Smooth muscle cell (in vitro differentiated cells): ENCODE measurements around the gene NAAA. TPM values are rescaled to one million over a fixed set of nuclear protein-coding genes. Genes with fewer than 3 reads are reported as not detected.

Source experiments
- DNase-seq: peaks from one replicate; lab custom pipeline; 2025; ENCODE audit not compliant: unreplicated experiment; lab: John Stamatoyannopoulos, UW
- H2AFZ ChIP-seq: fragments of 200-600 bp; sonication (generic); 2 replicates; pipeline ENCODE4 v1.6.0; 2016; ENCODE audit warnings: antibody characterized with exemption, low read depth, mild to moderate bottlenecking
- H3F3A ChIP-seq: fragments of 200-600 bp; sonication (generic); 2 replicates; pipeline ENCODE4 v1.6.0; 2017; ENCODE audit warnings: antibody characterized with exemption, low read depth
- H3K27ac ChIP-seq: fragments of 200-600 bp; sonication (generic); 2 replicates; pipeline ENCODE4 v1.5.1; 2016; ENCODE audit warnings: low read depth, mild to moderate bottlenecking
- H3K27me3 ChIP-seq: fragments of 200-600 bp; sonication (generic); 2 replicates; pipeline ENCODE4 v1.6.1; 2016; ENCODE audit warnings: low read depth, mild to moderate bottlenecking
- H3K36me3 ChIP-seq: fragments of 200-600 bp; sonication (generic); 2 replicates; pipeline ENCODE4 v1.5.1; 2016; ENCODE audit warnings: low read depth
- H3K4me1 ChIP-seq: fragments of 200-600 bp; sonication (generic); 2 replicates; pipeline ENCODE4 v1.5.1; 2016; ENCODE audit warnings: low read depth
- H3K4me2 ChIP-seq: fragments of 200-600 bp; sonication (generic); 2 replicates; pipeline ENCODE4 v1.6.0; 2016; ENCODE audit warnings: mild to moderate bottlenecking
- H3K4me3 ChIP-seq: fragments of 200-600 bp; sonication (generic); 2 replicates; pipeline ENCODE4 v1.5.1; 2016; ENCODE audit warnings: mild to moderate bottlenecking
- H3K79me2 ChIP-seq: fragments of 200-600 bp; sonication (generic); 2 replicates; pipeline ENCODE4 v1.6.0; 2016; ENCODE audit warnings: low read depth, mild to moderate bottlenecking
- H3K9ac ChIP-seq: fragments of 200-600 bp; sonication (generic); 2 replicates; pipeline ENCODE4 v1.6.0; 2016; ENCODE audit warnings: low read depth
- H3K9me3 ChIP-seq: fragments of 200-600 bp; sonication (generic); replicated peaks from 2 replicates; pipeline ENCODE4 v1.5.1; 2016; ENCODE audit warnings: low read depth
- H4K20me1 ChIP-seq: fragments of 200-600 bp; sonication (generic); 2 replicates; pipeline ENCODE4 v1.6.0; 2016; ENCODE audit warnings: low read depth
- WGBS: methylation state at CpG from one replicate; pipeline ENCODE4 v1.1.7; 2016; ENCODE audit warnings: low lambda C conversion rate; 5-methylcytosine and 5-hydroxymethylcytosine counted together
- polyA plus RNA-seq: library from polyadenylated mRNA; unstranded; fragments of >200 nt; fragmentation: Nextera tagmentation; extraction: Ambion mirVana; gene quantifications from 2 replicates; pipeline ENCODE4 v1.2.1, GENCODE V29; 2016
- total RNA-seq: library from RNA; depleted of rRNA; stranded (reverse); fragments of >200 nt; gene quantifications from 2 replicates; pipeline ENCODE4 v1.2.3, GENCODE V29; 2014
- TF ChIP-seq, protein P1 (sequence below): fragments of 200-600 bp; sonication (generic); IDR thresholded peaks from 2 replicates; pipeline ENCODE4 v1.5.1; 2017; ENCODE audit warnings: borderline replicate concordance, mild to moderate bottlenecking, antibody characterized with exemption; ENCODE audit not compliant: insufficient read depth, poor library complexity, severe bottlenecking

NAAA gene
- total and polyA plus RNA-seq, 2 experiments from 2014 or later = 14.9 to 27.7 TPM

- H3K9ac ChIP-seq = no peak overlapping the region
- TF ChIP-seq, protein P1, sequence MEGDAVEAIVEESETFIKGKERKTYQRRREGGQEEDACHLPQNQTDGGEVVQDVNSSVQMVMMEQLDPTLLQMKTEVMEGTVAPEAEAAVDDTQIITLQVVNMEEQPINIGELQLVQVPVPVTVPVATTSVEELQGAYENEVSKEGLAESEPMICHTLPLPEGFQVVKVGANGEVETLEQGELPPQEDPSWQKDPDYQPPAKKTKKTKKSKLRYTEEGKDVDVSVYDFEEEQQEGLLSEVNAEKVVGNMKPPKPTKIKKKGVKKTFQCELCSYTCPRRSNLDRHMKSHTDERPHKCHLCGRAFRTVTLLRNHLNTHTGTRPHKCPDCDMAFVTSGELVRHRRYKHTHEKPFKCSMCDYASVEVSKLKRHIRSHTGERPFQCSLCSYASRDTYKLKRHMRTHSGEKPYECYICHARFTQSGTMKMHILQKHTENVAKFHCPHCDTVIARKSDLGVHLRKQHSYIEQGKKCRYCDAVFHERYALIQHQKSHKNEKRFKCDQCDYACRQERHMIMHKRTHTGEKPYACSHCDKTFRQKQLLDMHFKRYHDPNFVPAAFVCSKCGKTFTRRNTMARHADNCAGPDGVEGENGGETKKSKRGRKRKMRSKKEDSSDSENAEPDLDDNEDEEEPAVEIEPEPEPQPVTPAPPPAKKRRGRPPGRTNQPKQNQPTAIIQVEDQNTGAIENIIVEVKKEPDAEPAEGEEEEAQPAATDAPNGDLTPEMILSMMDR = no peak
- no peaks in the 10 kb centered on the region for H3K9me3 ChIP-seq
- H3K27ac ChIP-seq = no peak overlapping the region
- H3K79me2 ChIP-seq = no peaks in the 10 kb centered on the region
- no peaks in the 10 kb centered on the region for H3K27me3 ChIP-seq
- no peaks in the 10 kb centered on the region for H3K36me3 ChIP-seq
- no peaks in the 10 kb centered on the region for H4K20me1 ChIP-seq
- H2AFZ ChIP-seq = no peak overlapping the region
- DNase-seq = no peak
- no peaks in the 10 kb centered on the region for H3F3A ChIP-seq
- H3K4me2 ChIP-seq = no peak overlapping the region
- H3K4me3 ChIP-seq = no peak overlapping the region
- no peaks in the 10 kb centered on the region for H3K4me1 ChIP-seq
These were observed 42.3 kb downstream of the NAAA start for GRCh38 chr4:75898536-75898935.

DNA sequence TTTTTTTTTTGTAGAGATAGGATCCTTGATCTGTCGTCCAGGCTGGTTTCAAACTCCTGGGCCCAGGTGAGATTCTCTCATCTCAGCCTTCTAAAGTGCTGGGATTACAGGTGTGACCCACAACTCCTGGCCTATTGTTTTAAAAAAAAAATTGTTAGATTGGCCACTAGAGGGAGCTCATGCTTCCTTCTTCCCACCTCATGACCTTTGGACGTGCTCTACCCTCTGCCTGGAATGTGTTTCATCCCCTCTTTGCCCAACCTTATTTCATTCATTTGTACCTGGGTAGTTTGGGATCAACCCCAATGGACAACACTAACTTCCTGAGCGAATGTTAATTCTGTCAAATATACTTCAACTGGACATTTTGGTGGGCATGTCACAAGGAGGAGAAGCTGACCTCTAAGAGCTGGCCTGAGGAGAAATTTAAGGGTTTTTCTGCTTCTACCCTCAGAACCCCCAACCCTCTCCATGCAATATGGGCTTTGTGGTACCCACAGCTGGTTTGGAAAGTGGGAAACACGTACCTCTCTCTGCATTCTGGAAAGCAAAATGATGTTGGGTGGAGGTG lies 45.0 kb downstream of the NAAA start:
- TF ChIP-seq, protein P1 = peak; percentile 75
- Histone ChIP-seq H3K9me3 (no peaks in the 10 kb centered on the region), H3K9ac (no peak overlapping the region), H2AFZ (no peak overlapping the region), H3K79me2 (no peaks in the 10 kb centered on the region), H3K36me3 (no peaks in the 10 kb centered on the region), H4K20me1 (no peaks in the 10 kb centered on the region), H3K27me3 (peaks cover 4% of the 10 kb centered on the region), H3K27ac (no peak overlapping the region), H3K4me2 (no peak overlapping the region), H3K4me1 (no peaks in the 10 kb centered on the region), H3F3A (no peaks in the 10 kb centered on the region), H3K4me3 (no peak overlapping the region)
- 38% methylated on average over 4 of the region's 4 CpGs for WGBS
- no peak for DNase-seq

- no peak overlapping the region for H3K4me3 ChIP-seq
- H3F3A ChIP-seq = no peaks in the 10 kb centered on the region
- H2AFZ ChIP-seq = no peak overlapping the region
- H3K4me1 ChIP-seq = no peaks in the 10 kb centered on the region
- no peak overlapping the region for H3K4me2 ChIP-seq
- no peaks in the 10 kb centered on the region for H3K79me2 ChIP-seq
- TF ChIP-seq, protein P1 = peak; percentile 16
- H3K36me3 ChIP-seq = no peaks in the 10 kb centered on the region
- DNase-seq = no peak
- no peak overlapping the region for H3K27ac ChIP-seq
- H3K9me3 ChIP-seq = no peaks in the 10 kb centered on the region
- peaks cover 12% of the 10 kb centered on the region for H3K27me3 ChIP-seq
- H3K9ac ChIP-seq = no peak overlapping the region
- 83% methylated on average over 3 of the region's 3 CpGs for WGBS
- H4K20me1 ChIP-seq = no peaks in the 10 kb centered on the region
These were observed 48.3 kb downstream of the NAAA start for GRCh38 chr4:75892508-75892907.

GRCh38 chr4:75891611-75892010 lies 49.2 kb downstream of the NAAA start:
- DNase-seq = no peak
- Histone ChIP-seq H4K20me1 (no peaks in the 10 kb centered on the region), H3K4me3 (no peak overlapping the region), H3K27ac (no peak overlapping the region), H3K27me3 (peaks cover 12% of the 10 kb centered on the region), H3K79me2 (no peaks in the 10 kb centered on the region), H3K4me2 (no peak overlapping the region), H3F3A (no peaks in the 10 kb centered on the region), H3K9ac (no peak overlapping the region), H2AFZ (no peak overlapping the region), H3K36me3 (no peaks in the 10 kb centered on the region), H3K4me1 (no peaks in the 10 kb centered on the region), H3K9me3 (no peaks in the 10 kb centered on the region)
- 94% methylated on average over 14 of the region's 14 CpGs for WGBS
- TF ChIP-seq, protein P1 = no peak
